ENCODE measurements around the gene PIEZO2. TPM values are rescaled to one million over a fixed set of nuclear protein-coding genes. Genes with fewer than 3 reads are reported as not detected.

Gene PIEZO2
- total and polyA plus RNA-seq, 12 donors: 0.07 to 1.4 (median 0.25) TPM; not detected in 1

GRCh38 chr18:10663750-10664149, 485.6 kb downstream of the PIEZO2 start:
- DNase-seq (no peak), ATAC-seq (no peak)
- peaks cover 0 to 9% (median 0%) of the 10 kb centered on the region in 7 donors for H3K27me3 ChIP-seq
- TF ChIP-seq, protein P1, sequence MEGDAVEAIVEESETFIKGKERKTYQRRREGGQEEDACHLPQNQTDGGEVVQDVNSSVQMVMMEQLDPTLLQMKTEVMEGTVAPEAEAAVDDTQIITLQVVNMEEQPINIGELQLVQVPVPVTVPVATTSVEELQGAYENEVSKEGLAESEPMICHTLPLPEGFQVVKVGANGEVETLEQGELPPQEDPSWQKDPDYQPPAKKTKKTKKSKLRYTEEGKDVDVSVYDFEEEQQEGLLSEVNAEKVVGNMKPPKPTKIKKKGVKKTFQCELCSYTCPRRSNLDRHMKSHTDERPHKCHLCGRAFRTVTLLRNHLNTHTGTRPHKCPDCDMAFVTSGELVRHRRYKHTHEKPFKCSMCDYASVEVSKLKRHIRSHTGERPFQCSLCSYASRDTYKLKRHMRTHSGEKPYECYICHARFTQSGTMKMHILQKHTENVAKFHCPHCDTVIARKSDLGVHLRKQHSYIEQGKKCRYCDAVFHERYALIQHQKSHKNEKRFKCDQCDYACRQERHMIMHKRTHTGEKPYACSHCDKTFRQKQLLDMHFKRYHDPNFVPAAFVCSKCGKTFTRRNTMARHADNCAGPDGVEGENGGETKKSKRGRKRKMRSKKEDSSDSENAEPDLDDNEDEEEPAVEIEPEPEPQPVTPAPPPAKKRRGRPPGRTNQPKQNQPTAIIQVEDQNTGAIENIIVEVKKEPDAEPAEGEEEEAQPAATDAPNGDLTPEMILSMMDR (IDR thresholded peaks at IDR 0.05): no peak
- peaks cover 0 to 7% (median 0%) of the 10 kb centered on the region in 9 donors for H3K4me1 ChIP-seq
- no peaks in the 10 kb centered on the region for H3K36me3 ChIP-seq
- no peaks in the 10 kb centered on the region for H3K9me3 ChIP-seq
- no peak overlapping the region for H3K4me3 ChIP-seq
- WGBS, 2 donors: 70 to 81% methylated on average over 9 of the region's 9 CpGs
- no peak overlapping the region for H3K27ac ChIP-seq
- intact Hi-C loops (cut with DNase I): no loop called here

DNA sequence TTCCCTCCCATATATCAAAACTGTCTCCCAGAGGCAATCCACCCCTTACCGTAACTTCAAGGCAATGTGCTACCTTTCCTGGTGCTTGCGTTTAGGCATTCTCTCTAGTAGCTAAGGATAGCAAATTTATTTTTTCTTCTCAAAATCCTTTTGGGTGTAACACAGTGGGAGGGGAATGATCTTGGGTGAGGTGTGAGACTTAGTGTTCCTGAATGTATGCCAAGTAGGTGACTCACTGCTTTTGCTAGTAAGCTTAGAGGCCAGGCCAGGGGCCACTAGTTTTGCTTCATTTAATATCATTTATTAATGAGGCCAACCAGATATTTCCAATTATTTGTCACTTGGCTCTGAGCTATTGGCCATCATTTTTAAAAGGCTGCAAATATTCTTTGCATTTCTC, 488.1 kb downstream of the PIEZO2 start:
- TF ChIP-seq, protein P1 (IDR thresholded peaks at IDR 0.05): no peak
- peaks cover 0 to 9% (median 0%) of the 10 kb centered on the region in 7 donors for H3K27me3 ChIP-seq
- ATAC-seq (peak in 2 of 8 donors; percentile 38 to 67), DNase-seq (no peak)
- no peaks in the 10 kb centered on the region for H3K9me3 ChIP-seq
- H3K27ac ChIP-seq: no peak overlapping the region
- H3K4me3 ChIP-seq: no peak overlapping the region
- intact Hi-C loops (cut with DNase I): no loop called here
- 87 to 88% methylated on average over 2 of the region's 2 CpGs for WGBS, 2 donors
- no peaks in the 10 kb centered on the region for H3K36me3 ChIP-seq
- peaks cover 0 to 7% (median 0%) of the 10 kb centered on the region in 9 donors for H3K4me1 ChIP-seq

- no peaks in the 10 kb centered on the region for H3K36me3 ChIP-seq
- H3K9me3 ChIP-seq: no peaks in the 10 kb centered on the region
- ATAC-seq (peak in 5 of 8 donors; percentile 21 to 76 (median 66)), DNase-seq (no peak)
- 58 to 64% methylated on average over 13 of the region's 13 CpGs for WGBS, 2 donors
- H3K4me1 ChIP-seq: peaks cover 0 to 7% (median 0%) of the 10 kb centered on the region in 9 donors
- no peak overlapping the region for H3K4me3 ChIP-seq
- TF ChIP-seq, protein P1 (IDR thresholded peaks at IDR 0.05): no peak
- H3K27me3 ChIP-seq: peaks cover 0 to 9% (median 0%) of the 10 kb centered on the region in 7 donors
- H3K27ac ChIP-seq: no peak overlapping the region
- intact Hi-C loops (cut with DNase I): no loop called here
Measured at GRCh38 chr18:10660179-10660884, 489.0 kb downstream of the PIEZO2 start.

GRCh38 chr18:10659594-10659993, 489.8 kb downstream of the PIEZO2 start:
- intact Hi-C loops (cut with DNase I): no loop called here
- WGBS, 2 donors: 54 to 60% methylated on average over 5 of the region's 5 CpGs
- H3K4me1 ChIP-seq: peaks cover 0 to 7% (median 0%) of the 10 kb centered on the region in 9 donors
- ATAC-seq (no peak), DNase-seq (no peak)
- H3K27me3 ChIP-seq: peaks cover 0 to 5% (median 0%) of the 10 kb centered on the region in 7 donors
- no peak overlapping the region for H3K27ac ChIP-seq
- no peaks in the 10 kb centered on the region for H3K36me3 ChIP-seq
- TF ChIP-seq, protein P1 (IDR thresholded peaks at IDR 0.05): no peak
- H3K4me3 ChIP-seq: no peak overlapping the region
- no peaks in the 10 kb centered on the region for H3K9me3 ChIP-seq
